ENCODE data around the gene TMEM59L.

Gene TMEM59L

GRCh38 chr19:18656337-18657086, 43.8 kb downstream of the TMEM59L start:
- H3K4me3 ChIP-seq (ENCODE audit: low read length), result no peak overlapping the region
- no peak for TF ChIP-seq CTCF (conservative IDR thresholded peaks at IDR 0.05; ENCODE audit: low read depth, low read length)
- no peak for DNase-seq (ENCODE audit: low read depth)

GRCh38 chr19:18657590-18658365, 45.1 kb downstream of the TMEM59L start:
- no peak for TF ChIP-seq CTCF (conservative IDR thresholded peaks at IDR 0.05; ENCODE audit: low read depth, low read length)
- DNase-seq (ENCODE audit: low read depth), result peak; percentile 85
- H3K4me3 ChIP-seq (ENCODE audit: low read length), result no peak overlapping the region

GRCh38 chr19:18658366-18658855, 45.7 kb downstream of the TMEM59L start:
- no peak for TF ChIP-seq CTCF (conservative IDR thresholded peaks at IDR 0.05; ENCODE audit: low read depth, low read length)
- H3K4me3 ChIP-seq (ENCODE audit: low read length), result no peak overlapping the region
- DNase-seq (ENCODE audit: low read depth), result no peak

- no peak overlapping the region for H3K4me3 ChIP-seq (ENCODE audit: low read length)
- TF ChIP-seq CTCF (conservative IDR thresholded peaks at IDR 0.05; ENCODE audit: low read depth, low read length), result no peak
- no peak for DNase-seq (ENCODE audit: low read depth)
Measured at GRCh38 chr19:18659281-18660050, 46.8 kb downstream of the TMEM59L start.

- DNase-seq (ENCODE audit: low read depth), result peak; percentile 60
- TF ChIP-seq CTCF (conservative IDR thresholded peaks at IDR 0.05; ENCODE audit: low read depth, low read length), result no peak
- no peak overlapping the region for H3K4me3 ChIP-seq (ENCODE audit: low read length)
Measured at GRCh38 chr19:18660051-18660910, 47.6 kb downstream of the TMEM59L start.

GRCh38 chr19:18660939-18661670, 48.4 kb downstream of the TMEM59L start:
- no peak for TF ChIP-seq CTCF (conservative IDR thresholded peaks at IDR 0.05; ENCODE audit: low read depth, low read length)
- H3K4me3 ChIP-seq (ENCODE audit: low read length), result no peak overlapping the region
- no peak for DNase-seq (ENCODE audit: low read depth)

Data from retinal pigment epithelial cell (primary cell).